Activated gamma-delta T cell treated with anti-CD3 and anti-CD28 coated beads, Interleukin-2, amount 50 U/mL, for 16 hours (primary cell): Measurements from ENCODE around the gene TBKBP1.

Experiments used
- DNase-seq: peaks from one replicate; pipeline ENCODE4 v3.0.0-alpha.2; 2020; ENCODE audit warnings: low read depth

The TBKBP1 gene, protein sequence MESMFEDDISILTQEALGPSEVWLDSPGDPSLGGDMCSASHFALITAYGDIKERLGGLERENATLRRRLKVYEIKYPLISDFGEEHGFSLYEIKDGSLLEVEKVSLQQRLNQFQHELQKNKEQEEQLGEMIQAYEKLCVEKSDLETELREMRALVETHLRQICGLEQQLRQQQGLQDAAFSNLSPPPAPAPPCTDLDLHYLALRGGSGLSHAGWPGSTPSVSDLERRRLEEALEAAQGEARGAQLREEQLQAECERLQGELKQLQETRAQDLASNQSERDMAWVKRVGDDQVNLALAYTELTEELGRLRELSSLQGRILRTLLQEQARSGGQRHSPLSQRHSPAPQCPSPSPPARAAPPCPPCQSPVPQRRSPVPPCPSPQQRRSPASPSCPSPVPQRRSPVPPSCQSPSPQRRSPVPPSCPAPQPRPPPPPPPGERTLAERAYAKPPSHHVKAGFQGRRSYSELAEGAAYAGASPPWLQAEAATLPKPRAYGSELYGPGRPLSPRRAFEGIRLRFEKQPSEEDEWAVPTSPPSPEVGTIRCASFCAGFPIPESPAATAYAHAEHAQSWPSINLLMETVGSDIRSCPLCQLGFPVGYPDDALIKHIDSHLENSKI

DNA sequence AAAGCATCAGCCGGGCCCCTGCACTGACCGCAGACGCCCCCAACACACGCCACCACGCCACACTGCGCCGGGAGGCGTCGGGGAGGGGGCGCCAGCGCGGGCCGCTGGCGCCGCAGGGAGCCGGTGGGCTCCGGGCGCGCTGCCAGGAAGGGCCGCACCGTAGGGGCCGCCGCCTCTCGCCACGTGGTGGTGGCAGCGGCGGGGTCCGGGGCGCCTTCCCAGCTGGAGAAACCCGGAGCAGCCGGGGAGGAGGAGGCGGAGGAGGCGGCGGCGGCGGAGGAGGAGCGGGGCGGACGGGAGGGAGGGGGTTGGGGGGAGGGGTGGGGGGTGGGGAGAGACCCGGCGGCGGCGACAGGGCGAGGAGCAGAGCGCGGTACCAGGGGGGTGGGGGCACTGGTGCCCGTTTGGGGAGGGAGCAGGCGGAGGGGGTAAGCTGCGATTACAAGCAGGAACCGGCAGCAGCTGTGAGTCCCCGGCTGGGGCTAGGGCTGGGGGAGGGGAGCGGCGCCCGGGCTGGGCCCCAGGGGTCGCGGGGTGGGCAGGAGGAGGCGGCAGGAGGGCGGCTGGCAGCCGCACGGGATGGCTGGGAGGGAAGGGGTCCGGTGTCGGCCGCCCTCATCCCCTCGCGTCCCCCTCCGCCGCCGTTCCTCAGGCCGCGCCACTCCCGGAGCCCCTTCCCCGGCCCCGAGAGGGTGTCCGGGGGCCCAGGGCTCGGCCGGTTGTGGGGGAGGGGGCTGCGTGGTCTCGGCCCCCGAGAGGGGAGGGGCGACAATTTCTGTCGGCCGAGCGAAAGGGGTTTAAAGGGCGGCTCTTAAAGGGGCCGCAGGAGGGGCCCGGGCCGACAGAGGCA, at the start of gene TBKBP1:
Gene TBKBP1 (plus strand): TSS at position 431 of the 850 bp plus-strand sequence. CDS start 1,952 bp downstream, outside the sequence.
- no peak for DNase-seq

DNA sequence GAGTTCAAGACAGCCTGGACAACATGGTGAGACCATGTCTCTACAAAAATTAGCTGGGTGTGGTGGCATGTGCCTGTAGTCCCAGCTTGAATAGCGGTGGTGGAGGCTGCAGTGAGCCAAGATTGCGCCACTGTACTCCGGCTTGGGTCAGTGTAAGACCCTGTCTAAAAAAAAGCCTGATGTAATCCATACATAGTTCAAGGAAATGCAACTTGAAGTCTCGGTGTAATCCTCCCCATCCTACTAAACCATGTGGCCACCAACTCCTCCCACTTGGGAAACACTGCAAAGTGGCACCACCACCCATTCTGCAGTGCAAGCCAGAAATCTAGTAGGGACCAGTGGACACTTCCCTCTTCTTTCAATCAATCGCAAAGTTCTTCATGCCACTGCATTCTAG, 49.6 kb upstream of the TBKBP1 start:
- DNase-seq = no peak

DNA sequence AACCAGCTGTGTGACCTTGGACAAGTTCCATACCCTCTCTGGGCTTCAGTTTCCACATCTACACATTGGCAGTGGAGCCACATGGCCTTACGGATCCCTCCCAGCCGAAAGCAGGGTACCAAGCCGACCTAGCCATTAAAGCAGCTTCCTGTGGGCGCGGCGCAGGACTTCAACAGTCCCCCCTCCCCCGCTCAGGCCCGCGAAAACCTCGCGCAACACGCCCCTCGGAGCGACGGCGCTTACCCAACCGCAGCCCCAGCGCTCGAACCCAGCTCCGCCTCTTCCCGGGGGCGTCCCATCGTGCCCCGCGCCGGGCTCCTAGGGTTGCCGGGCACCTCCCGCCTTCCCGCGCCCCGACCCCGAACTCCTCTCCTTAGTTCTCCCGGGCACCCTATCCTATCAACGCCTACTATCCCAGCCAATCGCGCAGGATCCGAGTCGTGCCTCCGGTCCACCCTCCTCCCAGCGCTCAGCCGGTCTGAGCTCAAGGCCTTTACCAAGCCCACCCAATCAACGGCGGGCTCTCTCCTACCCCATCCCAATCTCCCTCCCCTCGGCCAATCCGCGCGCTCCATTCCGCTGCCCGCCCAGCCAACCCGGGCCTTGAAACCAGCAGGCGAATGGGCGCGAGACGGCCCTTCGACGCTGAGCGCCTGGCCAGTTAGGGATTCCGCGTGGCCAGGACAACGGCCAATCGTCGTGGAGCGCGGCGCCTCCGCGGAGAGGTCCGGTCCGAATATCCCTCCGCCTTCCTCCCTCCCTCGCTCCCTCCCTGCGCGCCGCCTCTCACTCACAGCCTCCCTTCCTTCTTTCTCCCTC, 44.6 kb upstream of the TBKBP1 start, which contains the start of gene KPNB1:
Gene KPNB1 (plus strand): TSS at position 767 of the 819 bp plus-strand sequence. CDS start 326 bp downstream, outside the sequence.
- DNase-seq = peak; percentile 95

DNA sequence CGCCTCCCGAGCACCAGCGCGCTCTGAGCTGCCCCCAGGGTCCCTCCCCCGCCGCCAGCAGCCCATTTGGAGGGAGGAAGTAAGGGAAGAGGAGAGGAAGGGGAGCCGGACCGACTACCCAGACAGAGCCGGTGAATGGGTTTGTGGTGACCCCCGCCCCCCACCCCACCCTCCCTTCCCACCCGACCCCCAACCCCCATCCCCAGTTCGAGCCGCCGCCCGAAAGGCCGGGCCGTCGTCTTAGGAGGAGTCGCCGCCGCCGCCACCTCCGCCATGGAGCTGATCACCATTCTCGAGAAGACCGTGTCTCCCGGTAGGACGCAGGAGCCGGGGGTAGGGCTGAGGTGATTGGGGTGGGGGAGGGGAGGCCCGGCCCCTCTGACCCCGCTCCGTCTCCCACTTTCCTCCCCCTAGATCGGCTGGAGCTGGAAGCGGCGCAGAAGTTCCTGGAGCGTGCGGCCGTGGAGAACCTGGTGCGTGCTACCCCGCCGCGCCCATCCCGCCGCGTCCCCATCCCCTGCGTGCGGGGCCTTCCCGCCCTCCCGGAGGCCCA, 43.9 kb upstream of the TBKBP1 start:
- peak; percentile 34 for DNase-seq

DNA sequence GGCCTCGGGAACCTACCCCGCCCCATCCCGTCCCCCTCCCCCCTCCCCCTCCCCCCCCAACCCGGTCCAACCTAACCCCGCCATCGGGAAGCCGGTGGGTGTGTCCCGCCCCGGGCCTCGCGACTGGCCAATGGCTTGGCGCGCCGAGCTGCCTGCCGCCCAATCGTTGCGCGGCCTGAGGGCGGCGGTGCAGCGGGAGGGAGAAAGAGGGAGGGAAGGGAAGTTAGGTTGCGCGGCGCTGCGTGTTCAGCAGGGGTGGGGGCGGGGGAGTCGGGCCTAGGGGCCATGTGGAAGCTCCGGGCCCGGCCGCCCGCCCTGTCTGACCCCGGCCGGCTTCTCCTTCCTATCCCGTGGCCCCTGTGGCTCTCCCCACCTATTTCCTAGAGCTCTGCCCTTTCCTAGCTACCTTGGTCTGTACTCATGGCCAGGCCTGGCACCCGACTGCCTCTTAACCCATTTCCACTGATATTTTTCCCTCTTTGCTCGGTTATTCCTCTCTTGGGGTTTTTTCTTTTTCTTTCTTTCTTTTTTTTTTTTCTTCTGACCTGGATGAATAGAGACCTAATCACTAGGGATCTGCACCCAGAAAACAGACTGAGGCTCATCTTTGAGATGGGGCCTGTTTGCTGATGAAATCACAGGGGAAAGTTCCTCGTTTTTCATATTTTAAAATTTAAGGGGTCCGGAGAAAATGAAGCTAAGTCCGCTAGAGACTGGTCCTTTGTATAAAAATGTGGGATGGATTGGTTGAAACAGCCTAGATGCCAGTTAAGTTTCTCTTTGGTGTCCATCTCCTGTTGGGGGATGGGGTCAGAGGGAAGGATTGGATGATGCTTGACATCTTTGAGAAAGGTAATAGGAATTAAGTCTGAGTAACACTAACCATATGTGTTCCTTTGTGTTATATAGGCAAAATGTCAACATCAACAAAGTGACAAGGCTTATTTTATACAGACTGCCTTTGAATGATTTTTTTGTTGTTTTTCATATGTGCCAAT, 43.1 kb upstream of the TBKBP1 start:
- peak; percentile 84 for DNase-seq

DNA sequence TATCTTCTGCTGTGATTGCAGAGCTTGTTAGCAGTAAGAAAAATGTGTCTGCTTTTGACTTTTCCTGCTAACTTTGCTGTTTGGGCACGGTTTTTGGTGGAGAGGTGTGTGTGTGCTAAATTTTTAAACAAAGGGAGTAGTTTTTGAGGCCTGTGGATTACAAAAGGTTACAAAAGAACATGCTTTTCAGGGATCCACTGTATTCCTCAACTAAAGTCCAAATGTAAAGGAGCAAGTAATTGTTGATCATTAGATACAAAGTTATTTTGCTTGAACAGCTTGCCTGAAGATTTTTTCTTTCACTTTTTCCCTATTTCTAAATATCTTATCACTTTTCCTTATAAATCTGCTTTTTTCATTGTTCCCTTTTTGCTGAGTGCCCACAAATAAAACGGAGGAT, 42.3 kb upstream of the TBKBP1 start:
- DNase-seq = no peak

DNA sequence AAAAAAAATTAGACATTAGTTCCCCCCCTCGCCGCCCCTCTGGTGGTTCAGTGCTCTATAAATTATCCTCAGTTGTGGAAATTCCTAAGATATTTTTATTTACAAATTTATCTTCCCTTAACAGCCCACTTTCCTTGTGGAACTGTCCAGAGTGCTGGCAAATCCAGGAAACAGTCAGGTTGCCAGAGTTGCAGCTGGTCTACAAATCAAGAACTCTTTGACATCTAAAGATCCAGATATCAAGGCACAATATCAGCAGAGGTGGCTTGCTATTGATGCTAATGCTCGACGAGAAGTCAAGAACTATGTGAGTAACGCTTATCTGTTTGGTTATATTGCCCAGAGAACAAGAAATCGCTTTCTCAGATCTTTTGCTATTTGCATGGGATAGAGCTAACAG, 41.4 kb upstream of the TBKBP1 start:
- no peak for DNase-seq

DNA sequence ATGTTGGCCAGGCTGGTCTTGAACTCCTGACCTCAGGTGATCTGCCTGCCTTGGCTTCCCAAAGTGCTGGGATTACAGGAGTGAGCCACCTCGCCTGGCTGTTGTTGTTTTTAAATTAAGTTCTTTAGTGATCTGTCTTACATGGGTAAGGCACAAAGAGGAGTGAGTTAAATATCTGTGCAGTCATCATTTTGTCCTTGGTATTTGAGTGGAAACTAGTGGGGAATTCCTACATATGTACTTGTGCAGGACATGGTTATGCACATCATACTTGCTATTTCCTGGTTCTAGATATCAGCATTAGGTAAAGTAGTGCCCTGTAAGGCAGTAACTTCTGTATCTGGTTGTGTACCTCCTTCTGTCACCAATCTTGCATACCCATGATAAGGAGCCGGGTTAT, 40.5 kb upstream of the TBKBP1 start:
- no peak for DNase-seq

DNA sequence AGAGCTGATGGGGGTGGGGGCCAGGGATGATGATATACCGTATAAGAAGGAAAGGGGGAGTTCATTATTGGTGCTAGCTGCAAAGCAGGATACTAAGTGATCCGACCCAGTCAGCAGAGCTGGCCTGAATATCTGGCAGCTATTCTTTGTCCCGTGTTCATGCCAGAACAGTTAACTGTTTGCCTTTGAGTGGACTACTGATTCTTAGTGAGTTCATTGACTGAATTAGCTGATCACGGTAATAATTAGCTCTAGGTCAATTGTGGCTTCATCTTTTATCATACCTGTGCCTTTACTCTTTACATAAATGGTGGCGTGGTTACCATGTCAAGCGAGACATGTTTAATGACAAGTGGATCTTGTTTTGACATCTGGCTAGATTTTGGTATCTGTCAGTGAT, 39.0 kb upstream of the TBKBP1 start:
- no peak for DNase-seq

DNA sequence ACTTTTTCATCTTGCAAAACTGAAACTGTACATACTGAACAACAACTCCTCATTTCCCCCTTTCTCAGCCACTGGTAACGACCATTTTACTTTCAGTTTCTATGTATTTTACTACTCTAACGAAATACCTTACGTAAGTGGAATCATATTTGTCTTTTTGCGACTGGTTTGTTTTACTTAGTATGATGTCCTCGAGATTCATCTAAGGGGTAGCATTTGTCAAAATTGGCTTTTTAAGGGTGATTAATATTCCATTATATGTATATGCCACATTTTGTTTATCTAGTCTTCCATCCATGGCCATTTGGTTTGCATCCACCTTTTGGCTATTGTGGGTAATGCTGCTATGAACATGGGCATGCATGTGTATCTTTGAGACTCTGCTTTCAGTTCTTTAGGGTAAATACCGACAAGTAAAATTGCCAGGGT, 33.9 kb upstream of the TBKBP1 start:
- DNase-seq = no peak

DNA sequence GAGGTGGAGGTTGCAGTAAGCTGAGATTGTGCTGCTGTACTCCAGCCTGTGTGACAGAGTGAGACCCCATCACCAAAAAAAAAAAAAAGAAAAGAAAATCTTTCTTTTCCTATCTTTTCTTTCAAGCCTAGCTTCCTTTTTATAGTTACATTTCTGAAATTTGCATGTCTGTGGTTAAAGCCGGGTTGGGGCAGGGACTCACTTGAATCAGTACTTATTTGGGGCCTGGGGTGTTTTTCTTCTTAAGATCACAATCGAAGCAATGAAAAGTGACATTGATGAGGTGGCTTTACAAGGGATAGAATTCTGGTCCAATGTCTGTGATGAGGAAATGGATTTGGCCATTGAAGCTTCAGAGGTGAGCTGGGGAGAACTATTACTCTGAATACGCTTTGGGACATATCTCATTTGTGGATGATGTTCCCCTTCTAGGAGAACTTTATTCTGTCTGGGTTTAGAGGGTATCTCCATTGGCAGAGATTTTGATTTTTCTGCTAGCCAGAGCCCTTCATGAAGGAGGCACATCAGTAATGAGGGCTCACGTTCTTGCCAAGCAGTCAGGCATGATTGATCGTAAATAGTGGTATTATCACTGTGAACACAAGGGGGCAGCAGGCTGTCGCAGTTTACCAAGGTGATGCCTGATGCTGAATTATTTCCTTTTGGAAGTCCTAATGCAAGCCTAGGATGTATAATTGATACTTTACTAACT, 29.9 kb upstream of the TBKBP1 start:
- peak; percentile 43 for DNase-seq

DNA sequence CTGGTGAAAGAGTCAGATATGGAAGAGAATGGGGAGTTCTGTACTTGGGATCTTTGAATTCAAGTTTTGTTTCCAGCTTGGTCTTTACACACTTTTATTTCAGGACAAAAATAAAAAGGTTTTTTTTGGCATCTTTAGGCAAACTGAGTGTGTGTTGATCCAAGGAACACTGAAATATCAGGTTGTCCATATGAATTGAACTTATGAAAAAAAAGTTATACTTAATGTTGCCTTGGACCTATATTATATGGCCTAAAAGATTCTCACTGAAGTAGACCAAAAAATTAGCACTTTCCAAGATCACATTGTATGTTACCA, 29.4 kb upstream of the TBKBP1 start:
- DNase-seq = no peak

DNA sequence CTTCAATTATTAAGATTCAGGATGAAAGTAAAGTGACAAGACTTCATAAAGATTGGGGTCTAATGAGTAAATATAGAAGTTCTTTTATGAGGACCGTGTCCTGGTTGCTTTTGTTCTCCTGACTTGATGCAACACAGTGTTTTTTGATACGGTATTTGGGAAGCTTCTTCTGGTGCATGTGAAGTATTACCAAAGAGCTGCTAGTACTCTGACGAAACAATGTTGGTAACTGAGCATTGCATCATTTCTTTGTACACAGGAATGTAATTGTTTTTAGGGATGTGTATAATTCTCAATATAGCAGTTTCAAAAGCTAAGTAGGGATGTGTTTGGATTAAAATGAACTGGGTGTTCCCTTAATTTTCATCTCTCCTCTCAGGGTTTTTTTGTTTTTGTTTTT, 28.3 kb upstream of the TBKBP1 start:
- DNase-seq = no peak

DNA sequence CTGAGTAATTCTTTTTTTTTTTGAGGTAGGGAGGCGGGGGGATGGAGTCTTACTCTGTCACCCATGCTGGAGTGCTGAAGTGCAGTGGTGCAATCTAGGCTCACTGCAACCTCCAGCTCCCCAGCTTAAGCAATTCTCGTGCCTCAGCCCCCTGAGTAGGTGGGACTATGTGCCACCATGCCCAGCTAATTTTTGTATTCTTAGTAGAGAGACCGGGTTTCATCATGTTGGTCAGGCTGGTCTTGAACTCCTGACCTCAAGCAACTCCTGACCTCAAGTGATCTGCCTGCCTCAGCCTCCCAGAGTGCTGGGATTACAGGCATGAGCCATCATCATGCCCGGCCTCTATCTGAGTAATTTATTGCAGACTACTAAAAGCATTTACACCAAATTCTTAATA, 24.9 kb upstream of the TBKBP1 start:
- no peak for DNase-seq

DNA sequence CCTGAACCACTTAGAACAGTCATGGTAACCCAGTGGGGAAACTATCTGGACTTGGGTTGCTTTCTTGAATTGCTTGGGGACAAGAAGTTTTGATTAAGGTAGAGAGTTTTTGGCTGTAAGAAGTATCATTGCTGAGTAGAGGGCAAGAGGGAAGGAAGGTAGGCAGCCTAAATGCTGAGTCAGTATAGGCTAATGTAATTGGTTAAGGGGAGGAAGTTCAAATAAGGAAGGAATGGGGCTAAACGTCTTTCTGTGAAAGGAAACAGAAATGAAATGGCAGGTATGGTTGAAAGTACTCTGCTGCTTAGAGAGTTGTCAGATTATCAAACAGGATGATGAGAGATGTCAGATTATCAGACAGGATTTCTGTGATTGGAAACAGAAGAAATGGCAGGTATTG, 23.9 kb upstream of the TBKBP1 start:
- no peak for DNase-seq

DNA sequence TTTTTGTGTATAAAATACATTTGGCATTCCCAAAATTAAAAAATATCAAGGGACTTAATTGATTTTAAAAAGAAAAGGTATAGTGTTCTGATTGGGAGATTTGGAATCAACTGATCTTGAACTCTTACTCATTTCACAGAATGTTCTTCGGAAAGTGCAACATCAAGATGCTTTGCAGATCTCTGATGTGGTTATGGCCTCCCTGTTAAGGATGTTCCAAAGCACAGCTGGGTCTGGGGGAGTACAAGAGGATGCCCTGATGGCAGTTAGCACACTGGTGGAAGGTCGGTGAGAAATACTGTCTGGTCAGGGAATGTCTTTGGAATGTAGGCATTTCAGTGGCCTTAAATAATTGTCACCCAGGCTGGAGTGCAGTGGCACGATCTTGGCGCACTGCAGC, 19.5 kb upstream of the TBKBP1 start:
- no peak for DNase-seq

DNA sequence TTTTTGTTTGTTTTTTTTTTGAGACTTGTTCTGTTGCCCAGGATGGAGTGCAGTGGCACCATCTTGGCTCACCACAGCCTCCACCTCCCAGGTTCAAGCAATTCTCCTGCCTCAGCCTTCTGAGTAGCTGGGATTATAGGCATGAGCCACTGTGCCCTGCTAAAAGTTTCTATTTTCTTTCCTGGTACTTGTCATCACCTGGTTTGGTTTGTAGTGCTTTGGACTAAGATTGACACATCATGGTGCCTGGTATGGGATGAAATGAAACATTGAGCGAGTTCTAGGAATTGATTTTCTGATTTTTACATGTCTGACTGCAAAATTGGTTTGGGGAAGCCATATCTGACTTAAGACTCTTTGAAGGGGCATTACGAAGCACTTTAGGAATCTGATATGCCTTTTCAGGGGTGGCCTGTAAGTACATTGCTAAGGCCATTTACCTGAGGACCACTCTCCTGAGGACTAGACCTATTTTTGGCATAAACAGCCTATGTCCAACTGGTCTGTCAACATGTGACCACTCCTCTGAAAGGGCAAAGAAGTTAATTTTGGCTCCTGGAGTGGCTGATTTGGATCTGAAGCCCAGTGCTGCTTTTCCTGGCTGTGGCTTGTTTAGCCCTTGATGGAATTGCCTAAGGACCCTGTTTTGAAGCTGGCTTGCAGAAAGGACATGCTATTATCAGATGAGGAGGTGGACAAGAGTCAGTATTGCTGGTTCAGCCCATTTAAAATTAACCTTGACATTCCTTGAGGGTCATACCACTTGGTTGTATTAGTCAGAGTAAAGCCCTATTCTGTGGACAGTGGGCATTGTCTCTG, 18.4 kb upstream of the TBKBP1 start:
- DNase-seq = no peak

DNA sequence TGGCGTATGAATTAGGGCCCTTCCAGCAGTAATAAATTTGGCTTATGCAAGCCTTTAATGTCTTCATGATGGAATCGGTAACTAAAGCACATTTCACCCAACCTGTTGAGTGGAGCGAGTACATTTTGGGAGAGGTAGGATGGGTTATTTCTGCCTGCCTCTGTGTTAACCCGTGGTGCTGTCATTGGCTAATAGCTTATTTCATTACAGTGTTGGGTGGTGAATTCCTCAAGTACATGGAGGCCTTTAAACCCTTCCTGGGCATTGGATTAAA, 17.8 kb upstream of the TBKBP1 start:
- DNase-seq = no peak

DNA sequence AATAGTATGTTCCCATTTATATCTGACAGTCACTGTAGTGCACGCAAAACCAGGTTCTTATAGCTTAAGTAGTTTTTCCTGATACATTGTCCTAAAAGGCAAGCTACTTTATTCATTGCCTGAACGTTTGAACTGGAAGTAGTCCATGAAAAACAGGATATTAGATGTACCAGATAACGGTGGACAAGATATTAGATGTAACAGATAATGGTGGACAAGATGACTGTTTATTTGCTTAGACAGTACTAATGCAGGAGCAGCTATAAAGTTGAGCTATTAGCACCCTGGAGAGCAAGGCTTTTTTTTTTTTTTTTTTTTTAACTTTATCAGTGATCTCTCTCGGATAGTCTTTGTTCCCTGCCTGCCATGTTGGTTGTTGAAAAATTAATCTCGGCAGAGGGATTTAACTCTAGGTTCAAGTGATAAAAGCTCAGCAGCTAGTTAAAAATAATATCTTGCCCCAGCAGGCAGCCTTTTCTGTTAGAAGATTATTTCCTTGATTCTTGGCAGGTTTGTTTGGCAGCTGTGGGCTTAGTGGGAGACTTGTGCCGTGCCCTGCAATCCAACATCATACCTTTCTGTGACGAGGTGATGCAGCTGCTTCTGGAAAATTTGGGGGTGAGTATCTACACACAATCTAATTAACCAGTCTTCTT, 17.3 kb upstream of the TBKBP1 start:
- DNase-seq = no peak
